Measurements from ENCODE around the gene FUT9. TPM values are rescaled to one million over a fixed set of nuclear protein-coding genes. Genes with fewer than 3 reads are reported as not detected.

Gene FUT9
- total RNA-seq, 2 donors from 2014 or later: under 0.01 TPM; not detected in 1

DNA sequence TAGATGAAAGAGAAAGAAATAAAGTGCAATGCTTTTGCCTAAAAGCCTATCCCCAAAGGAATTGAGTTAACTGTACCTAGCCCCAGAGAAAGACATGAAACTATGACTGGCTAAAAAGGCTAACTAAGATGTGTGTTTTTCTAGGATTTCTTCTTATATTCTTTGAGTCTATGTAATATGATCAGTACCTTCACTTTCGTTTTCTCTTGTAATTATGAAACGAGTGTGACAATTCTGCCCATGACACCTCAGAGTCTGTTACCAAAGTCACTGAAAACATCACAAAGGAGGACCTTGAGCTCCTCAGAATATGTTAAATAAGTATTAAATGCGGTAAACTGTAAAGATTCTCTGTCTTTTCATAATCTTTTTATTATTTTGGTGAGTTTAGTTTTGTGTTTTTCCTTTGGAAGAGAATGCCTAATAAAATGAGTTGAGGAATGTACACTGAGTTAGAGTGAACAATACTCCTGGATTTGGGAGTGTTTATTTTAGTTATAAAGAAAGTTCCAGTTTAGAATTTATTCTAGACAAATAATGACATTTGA lies 141.3 kb downstream of the FUT9 start:
- intact Hi-C loops (cut with DNase I): no loop called here
- no peak for DNase-seq (ENCODE audit: low spot score)

DNA sequence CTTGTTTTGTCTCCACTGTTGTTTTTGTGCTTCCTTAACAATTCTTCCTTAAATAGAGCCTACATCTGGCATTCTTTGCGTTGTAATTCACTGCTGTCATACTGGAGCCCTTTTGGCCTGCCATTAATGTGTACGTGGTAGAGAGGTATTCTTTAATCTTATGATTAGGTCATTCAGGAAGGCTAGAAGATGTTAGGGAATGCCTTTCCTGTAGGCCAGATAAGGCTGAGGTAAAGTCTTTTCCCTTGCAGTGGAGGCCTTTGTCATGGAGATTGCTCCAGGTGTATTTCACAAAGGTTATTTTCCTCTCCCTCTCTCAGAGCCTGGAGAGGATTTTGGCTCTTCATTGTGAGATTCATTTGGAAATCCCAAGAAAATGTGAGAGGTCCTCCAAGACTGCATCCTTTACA lies 146.9 kb downstream of the FUT9 start:
- intact Hi-C loops (cut with DNase I): no loop called here
- no peak for DNase-seq (ENCODE audit: low spot score)

GRCh38 chr6:96164802-96165201 lies 149.0 kb downstream of the FUT9 start:
- no peak for DNase-seq (ENCODE audit: low spot score)

GRCh38 chr6:96171112-96171511 lies 155.3 kb downstream of the FUT9 start:
- no peak for DNase-seq (ENCODE audit: low spot score)
- intact Hi-C loops (cut with DNase I): no loop called here

More at GRCh38 chr6:96164802-96165201, 149.0 kb downstream of the FUT9 start:
- intact Hi-C loops (cut with DNase I): no loop called here

DNA sequence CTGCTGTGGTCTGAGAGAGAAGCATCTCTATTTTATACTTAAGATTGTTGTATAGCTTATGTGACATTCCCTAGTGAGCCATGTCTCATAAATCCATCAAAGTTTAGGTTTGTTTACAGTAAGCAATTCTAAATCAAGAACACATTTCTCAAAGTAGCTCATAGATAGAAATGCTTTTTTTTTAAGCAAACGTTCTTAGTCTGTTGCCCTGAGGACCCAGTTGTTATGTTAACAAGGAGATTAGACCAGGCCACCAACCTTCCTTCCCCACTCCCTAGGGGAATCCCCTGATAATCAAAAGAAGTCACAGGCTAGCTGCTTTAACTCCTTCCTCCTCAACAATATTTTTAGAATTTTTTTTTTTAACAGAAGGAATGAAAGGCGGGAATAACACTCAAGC lies 169.0 kb downstream of the FUT9 start:
- intact Hi-C loops (cut with DNase I): no loop called here
- DNase-seq (ENCODE audit: low spot score): no peak

- DNase-seq (ENCODE audit: low spot score): no peak
- intact Hi-C loops (cut with DNase I): no loop called here
Observed at GRCh38 chr6:96186094-96186493, 170.3 kb downstream of the FUT9 start.

GRCh38 chr6:96186516-96187195 lies 170.9 kb downstream of the FUT9 start:
- intact Hi-C loops (cut with DNase I): no loop called here
- DNase-seq (ENCODE audit: low spot score): no peak

- no peak for DNase-seq (ENCODE audit: low spot score)
- intact Hi-C loops (cut with DNase I): no loop called here
Observed at GRCh38 chr6:96194675-96195074, 178.9 kb downstream of the FUT9 start.

DNA sequence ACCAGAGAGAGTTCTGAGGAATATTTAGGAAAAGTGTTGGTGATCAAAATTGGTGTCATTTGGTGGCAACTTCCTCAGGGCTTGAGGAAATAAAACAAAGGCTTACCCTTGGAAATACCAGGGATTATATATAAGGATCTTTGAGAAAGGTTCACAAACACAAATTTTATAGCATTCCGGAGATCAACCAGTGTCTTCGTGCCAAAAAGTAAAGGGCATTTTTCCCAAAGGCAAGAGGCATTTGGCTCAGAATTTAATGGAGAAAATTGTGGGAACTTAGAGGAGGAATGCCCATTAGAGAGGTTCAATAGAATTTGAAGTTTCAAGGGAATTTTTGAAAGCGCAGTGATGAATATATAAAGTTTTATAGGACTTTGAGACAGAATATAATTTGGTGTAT lies 179.5 kb downstream of the FUT9 start:
- DNase-seq (ENCODE audit: low spot score): no peak
- intact Hi-C loops (cut with DNase I): no loop called here

DNA sequence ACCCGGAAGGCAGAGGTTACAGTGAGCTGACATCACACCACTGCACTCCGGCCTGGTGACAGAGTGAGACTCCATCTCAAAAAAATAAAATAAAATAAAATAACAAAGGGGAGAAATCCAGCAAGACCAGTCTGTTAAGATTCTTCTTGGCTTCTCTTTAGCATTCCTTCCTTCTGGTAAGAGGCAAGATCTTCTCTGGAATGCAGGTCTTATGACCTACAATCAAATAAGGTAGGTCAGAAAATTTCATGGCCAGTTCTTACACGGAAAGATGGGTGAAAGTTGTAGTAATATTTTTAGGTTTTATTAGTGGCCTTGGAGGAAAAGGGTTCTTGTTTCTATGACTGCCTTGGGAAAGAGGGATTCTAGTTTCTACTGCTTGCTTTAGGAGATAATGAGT lies 180.9 kb downstream of the FUT9 start:
- no peak for DNase-seq (ENCODE audit: low spot score)
- intact Hi-C loops (cut with DNase I): no loop called here

- no peak for DNase-seq (ENCODE audit: low spot score)
- intact Hi-C loops (cut with DNase I): no loop called here
Observed at GRCh38 chr6:96197241-96197640, 181.5 kb downstream of the FUT9 start.

GRCh38 chr6:96202571-96202970 lies 186.8 kb downstream of the FUT9 start:
- intact Hi-C loops (cut with DNase I): no loop called here
- no peak for DNase-seq (ENCODE audit: low spot score)

DNA sequence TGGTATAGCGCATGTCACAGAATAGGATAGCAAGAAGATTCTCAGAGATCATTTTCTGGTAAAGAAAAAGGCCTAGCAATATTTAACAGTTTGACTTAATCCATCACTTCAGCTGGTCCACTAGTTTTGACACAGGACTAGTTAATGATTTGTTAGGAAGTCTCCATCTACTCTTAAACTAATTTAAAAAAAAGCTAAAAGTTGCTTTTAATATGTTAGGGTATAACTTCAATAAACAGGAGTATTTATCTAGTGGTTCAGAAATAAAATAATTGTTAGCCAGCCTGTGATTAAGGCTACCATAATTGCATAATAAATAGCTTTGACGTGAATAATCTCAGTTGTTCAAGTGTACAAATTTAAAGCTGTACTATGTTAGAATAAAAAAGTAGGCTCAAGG lies 195.6 kb downstream of the FUT9 start:
- intact Hi-C loops (cut with DNase I): loop anchor here in 1 of 2 donors (5.0 kb wide), 1 partner anchor 871 kb away; no protein-coding TSS in a partner anchor
- DNase-seq (ENCODE audit: low spot score): no peak

- DNase-seq (ENCODE audit: low spot score): no peak
- intact Hi-C loops (cut with DNase I): loop anchor here in 1 of 2 donors (5.0 kb wide), 1 partner anchor 870 kb away; no protein-coding TSS in a partner anchor
Observed at GRCh38 chr6:96212066-96212465, 196.3 kb downstream of the FUT9 start.

DNA sequence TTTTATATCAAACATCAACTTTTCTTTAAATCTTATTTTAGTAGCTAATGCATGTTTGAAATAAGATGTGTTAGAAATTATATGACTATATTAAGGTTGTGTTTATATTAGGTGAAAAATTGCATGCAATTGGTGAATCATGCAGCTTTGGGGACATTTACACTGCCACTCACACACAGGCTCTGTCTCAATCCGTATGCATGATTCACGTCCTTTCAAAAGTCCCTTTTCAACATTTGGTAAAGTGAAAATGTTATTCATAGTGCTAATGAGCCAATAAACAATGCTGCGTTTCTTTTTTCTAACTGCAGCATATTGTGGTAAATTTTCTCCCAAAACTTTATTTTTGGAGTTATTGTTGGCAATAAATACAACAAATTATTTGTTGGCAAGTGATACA lies 198.0 kb downstream of the FUT9 start:
- intact Hi-C loops (cut with DNase I): loop anchor here in 1 of 2 donors (5.0 kb wide), 1 partner anchor 869 kb away; no protein-coding TSS in a partner anchor
- DNase-seq (ENCODE audit: low spot score): no peak

GRCh38 chr6:96223695-96224094 lies 207.9 kb downstream of the FUT9 start:
- intact Hi-C loops (cut with DNase I): no loop called here
- DNase-seq (ENCODE audit: low spot score): no peak

DNA sequence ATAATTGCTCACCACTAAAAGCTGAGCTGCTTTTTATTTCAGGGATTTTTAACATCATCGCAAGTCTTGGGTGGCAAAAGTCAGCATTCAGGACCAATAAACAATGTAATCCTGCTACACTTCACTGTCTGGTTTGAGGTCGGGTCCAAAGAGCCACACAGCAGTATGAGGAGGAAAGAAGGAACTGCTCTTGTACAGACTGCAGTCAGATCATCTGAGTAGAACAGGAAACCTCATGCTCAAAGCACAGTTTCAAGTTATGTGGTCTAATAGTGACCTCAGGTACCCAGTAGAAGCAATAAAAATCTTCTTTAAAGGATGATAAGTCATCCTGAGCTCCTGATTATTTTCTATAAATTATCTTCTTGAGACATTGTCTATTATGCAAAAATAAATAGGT lies 211.4 kb downstream of the FUT9 start:
- intact Hi-C loops (cut with DNase I): no loop called here
- no peak for DNase-seq (ENCODE audit: low spot score)

DNA sequence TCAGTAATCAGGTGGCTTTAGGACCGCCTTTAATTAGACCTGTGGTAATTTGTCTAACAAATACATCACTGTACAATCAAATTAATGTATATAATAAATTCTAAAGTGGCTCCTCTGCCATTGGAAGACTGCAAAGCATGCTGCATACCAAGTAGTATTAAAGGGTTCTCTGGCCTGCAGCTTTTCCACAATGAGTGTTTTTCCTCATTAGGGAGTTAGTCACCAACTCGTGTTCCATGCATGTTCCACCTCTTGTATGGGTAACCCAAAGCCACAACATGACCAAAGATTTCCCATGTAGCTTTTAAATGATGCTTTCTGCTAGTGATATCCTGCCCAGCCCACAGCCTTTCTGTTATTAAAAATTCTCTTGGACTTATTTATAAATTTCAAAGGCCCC lies 218.7 kb downstream of the FUT9 start:
- DNase-seq (ENCODE audit: low spot score): no peak

GRCh38 chr6:96235927-96236326 lies 220.2 kb downstream of the FUT9 start:
- DNase-seq (ENCODE audit: low spot score): no peak
- intact Hi-C loops (cut with DNase I): no loop called here

More for the DNA sequence above, 218.7 kb downstream of the FUT9 start:
- intact Hi-C loops (cut with DNase I): no loop called here

- intact Hi-C loops (cut with DNase I): no loop called here
- no peak for DNase-seq (ENCODE audit: low spot score)
Observed at GRCh38 chr6:96236471-96236870, 220.7 kb downstream of the FUT9 start.

DNA sequence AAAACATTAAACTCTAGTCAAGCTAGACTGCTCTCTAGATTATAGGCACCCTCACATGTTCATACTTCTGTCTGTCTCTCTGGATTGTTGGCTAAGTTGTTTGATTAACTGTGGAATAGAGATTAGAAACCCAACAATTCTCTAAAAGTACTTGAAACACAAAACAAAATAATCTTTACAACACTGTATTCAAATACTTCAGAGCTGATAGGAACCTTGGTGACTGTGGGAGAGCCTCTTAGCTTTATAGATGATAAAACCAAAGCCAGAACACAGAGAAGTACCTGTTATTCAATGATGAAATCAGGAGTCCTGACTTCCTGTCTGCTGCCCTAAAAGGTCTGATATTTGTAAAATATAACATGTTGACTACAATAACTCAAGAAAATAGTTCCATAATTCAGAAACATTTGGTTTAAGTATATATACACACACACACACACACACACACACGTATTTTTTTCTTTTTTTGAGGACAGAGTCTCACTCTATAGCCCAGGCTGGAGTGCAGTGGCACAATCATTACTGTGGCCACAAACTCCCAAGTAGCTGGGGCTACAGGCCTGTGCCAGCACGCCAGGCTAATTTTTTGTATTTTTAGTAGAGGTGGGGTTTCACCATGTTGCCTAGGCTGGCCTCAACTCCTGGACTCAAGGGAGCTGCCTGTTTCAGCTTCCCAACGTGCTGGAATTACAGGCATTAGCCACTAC lies 222.0 kb downstream of the FUT9 start:
- DNase-seq (ENCODE audit: low spot score): no peak
- intact Hi-C loops (cut with DNase I): no loop called here
